ENCODE results near the gene ABLIM2.
"Not testable (repeated sequence)": the region's sequence is repeated elsewhere in the genome, so short reads cannot be mapped to it uniquely, and the experiment has no call there.

Gene ABLIM2

GRCh38 chr4:7924163-7924562 is 234.4 kb downstream of the ABLIM2 start:
- DNase-seq = no peak

- no peak for DNase-seq
Measured at GRCh38 chr4:7922466-7922865, 236.1 kb downstream of the ABLIM2 start.

- DNase-seq = no peak
Measured at GRCh38 chr4:7918981-7919380, 239.6 kb downstream of the ABLIM2 start.

GRCh38 chr4:7918187-7918586 is 240.4 kb downstream of the ABLIM2 start:
- not testable (repeated sequence) for DNase-seq

- no peak for DNase-seq
Measured at GRCh38 chr4:7917669-7918068, 240.9 kb downstream of the ABLIM2 start.

- no peak for DNase-seq
Measured at GRCh38 chr4:7915875-7916242, 242.8 kb downstream of the ABLIM2 start.

All from stimulated activated CD4-positive, alpha-beta T cell treated with anti-CD3 and anti-CD28 coated beads, Interleukin-4, amount 100 ng/mL, for 1 hour (primary cell).